A673 (cell line): ENCODE results near the gene NUDT14. TPM values are rescaled to one million over a fixed set of nuclear protein-coding genes. Genes with fewer than 3 reads are reported as not detected.

Experiments used
- BruUV-seq: library from RNA; stranded (reverse); fragments of 400-500 nt; replicated peaks from 2 replicates; lab custom pipeline; 2021; lab: Mats Ljungman, UMichigan
- CTCF ChIA-PET: fragments of 300-600 bp; sonication (Branson Sonifier 250); formaldehyde crosslinking; loops from one replicate; lab custom pipeline; 2022; ENCODE audit warnings: antibody characterized with exemption; lab: Charles Lee
- POLR2A ChIA-PET: fragments of 300-600 bp; sonication (Branson Sonifier 250); formaldehyde crosslinking; loops from one replicate; lab custom pipeline; 2022; ENCODE audit warnings: antibody characterized with exemption; ENCODE audit not compliant: low non-redundant PET; lab: Charles Lee
- DNase-seq: peaks from one replicate; pipeline ENCODE4 v3.0.0-alpha.2; 2015; ENCODE audit warnings: low spot score
- H3K27ac ChIP-seq: fragments of 200-600 bp; sonication (generic); 2 replicates; pipeline ENCODE4 v1.5.1; 2016; ENCODE audit warnings: mixed run types, low read depth, mild to moderate bottlenecking, mixed read lengths, antibody characterized with exemption, low read length; ENCODE audit not compliant: poor library complexity, severe bottlenecking
- H3K27me3 ChIP-seq: fragments of 200-600 bp; sonication (generic); replicated peaks from 2 replicates; pipeline ENCODE4 v1.6.1; 2017; ENCODE audit warnings: mixed run types, low read depth, mild to moderate bottlenecking, mixed read lengths, antibody characterized with exemption, low read length; ENCODE audit not compliant: insufficient read depth, poor library complexity
- H3K36me3 ChIP-seq: fragments of 200-600 bp; sonication (generic); 2 replicates; pipeline ENCODE4 v1.6.1; 2016; ENCODE audit warnings: mixed run types, mild to moderate bottlenecking, mixed read lengths, antibody characterized with exemption, low read length; ENCODE audit not compliant: insufficient read depth, poor library complexity, severe bottlenecking
- H3K4me1 ChIP-seq: fragments of 200-600 bp; sonication (generic); 2 replicates; pipeline ENCODE4 v1.6.1; 2017; ENCODE audit warnings: mixed run types, mild to moderate bottlenecking, mixed read lengths, antibody characterized with exemption, low read length; ENCODE audit not compliant: insufficient read depth, poor library complexity, severe bottlenecking
- H3K4me3 ChIP-seq: fragments of 200-600 bp; sonication (generic); 2 replicates; pipeline ENCODE4 v1.5.1; 2016; ENCODE audit warnings: low read depth, mixed run types, mild to moderate bottlenecking, mixed read lengths, low read length; ENCODE audit not compliant: poor library complexity, severe bottlenecking
- H3K9me3 ChIP-seq: fragments of 200-600 bp; sonication (generic); 2 replicates; pipeline ENCODE4 v1.6.1; 2016; ENCODE audit warnings: mixed run types, low read depth, mild to moderate bottlenecking, mixed read lengths, antibody characterized with exemption, low read length; ENCODE audit not compliant: poor library complexity, severe bottlenecking
- CTCF ChIP-seq: fragments of 300-800, 200-600 bp; sonication (generic); conservative IDR thresholded peaks from 2 replicates; pipeline ENCODE4 v1.5.1; 2017; ENCODE audit warnings: low read depth, mild to moderate bottlenecking, antibody characterized with exemption, low read length, moderate library complexity, mixed read lengths
- EZH2 ChIP-seq: fragments of 200-600 bp; sonication (generic); IDR thresholded peaks from 2 replicates; pipeline ENCODE4 v1.6.1; 2017; ENCODE audit warnings: borderline replicate concordance, low read depth, mild to moderate bottlenecking, mixed read lengths, antibody characterized with exemption, low read length; ENCODE audit not compliant: poor library complexity, severe bottlenecking
- intact Hi-C: fragments of 100-400 bp; cut with micrococcal nuclease; formaldehyde crosslinking; loops from one replicate; pipeline ENCODE4 v1.10.0; 2022; ENCODE audit not compliant: unreplicated experiment
- total RNA-seq: library from RNA; stranded (reverse); gene quantifications from 2 replicates; pipeline ENCODE4 v1.2.3, GENCODE V29; 2021

The NUDT14 gene
- total RNA-seq, 1 experiment from 2014 or later, result 30.8 TPM

GRCh38 chr14:105143451-105144025 is 37.6 kb downstream of the NUDT14 start:
- POLR2A ChIA-PET, result no interaction called here
- peaks cover 7% of the 10 kb centered on the region for H3K9me3 ChIP-seq
- no peaks in the 10 kb centered on the region for H3K4me1 ChIP-seq
- H3K27ac ChIP-seq, result no peak overlapping the region
- no peak for DNase-seq
- H3K4me3 ChIP-seq, result no peak overlapping the region
- peaks cover 6% of the 10 kb centered on the region for H3K36me3 ChIP-seq
- intact Hi-C loops, result no loop called here
- CTCF ChIA-PET, result no interaction called here
- BruUV-seq, result no TSS peak
- no peaks in the 10 kb centered on the region for H3K27me3 ChIP-seq
- TF ChIP-seq CTCF (no peak), EZH2 (no peak)

GRCh38 chr14:105142651-105143450 is 38.3 kb downstream of the NUDT14 start:
- CTCF ChIA-PET, result no interaction called here
- no TSS peak for BruUV-seq
- no peak overlapping the region for H3K27ac ChIP-seq
- H3K27me3 ChIP-seq, result no peaks in the 10 kb centered on the region
- POLR2A ChIA-PET, result no interaction called here
- TF ChIP-seq CTCF (no peak), EZH2 (no peak)
- no peak overlapping the region for H3K4me3 ChIP-seq
- H3K36me3 ChIP-seq, result peaks cover 6% of the 10 kb centered on the region
- H3K9me3 ChIP-seq, result peaks cover 7% of the 10 kb centered on the region
- intact Hi-C loops, result no loop called here
- DNase-seq, result no peak
- no peaks in the 10 kb centered on the region for H3K4me1 ChIP-seq

DNA sequence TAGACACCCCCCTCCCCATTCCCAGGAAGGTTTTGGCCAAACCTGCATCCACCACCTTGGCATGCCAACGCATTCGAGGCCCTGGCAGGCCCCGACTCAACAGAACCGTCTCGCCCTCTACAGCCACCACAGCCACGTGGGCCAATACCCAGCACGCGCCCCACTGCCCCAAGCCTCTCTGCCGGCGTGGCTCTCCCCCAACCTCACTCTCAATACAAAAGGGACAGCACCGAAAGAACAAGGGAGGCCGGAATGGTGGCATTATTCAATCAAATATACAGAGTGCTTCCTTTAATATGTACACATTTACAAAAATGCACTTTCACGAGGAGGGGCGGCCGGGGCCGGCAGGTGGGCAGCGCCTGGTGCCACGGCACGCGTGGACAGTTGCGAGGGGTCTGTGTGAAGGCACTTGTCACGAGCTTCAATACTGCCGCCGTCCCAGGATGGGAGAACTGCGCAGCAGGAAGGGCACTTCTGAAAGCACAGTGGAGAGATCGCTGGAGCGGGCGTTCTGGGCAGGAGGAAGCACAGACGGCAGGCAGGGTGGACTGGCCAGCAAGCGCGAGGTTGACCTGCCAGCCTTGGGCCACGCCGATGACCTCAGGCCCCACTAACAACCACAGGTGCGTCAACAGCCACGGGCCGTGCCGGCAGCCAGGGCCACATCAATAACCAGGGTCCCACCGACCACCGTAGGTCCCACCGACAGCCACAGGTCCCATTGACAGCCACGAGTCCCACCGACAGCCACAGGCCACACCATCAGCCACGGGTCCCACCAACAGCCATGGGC is 39.4 kb downstream of the NUDT14 start:
- intact Hi-C loops, result no loop called here
- no TSS peak for BruUV-seq
- ChIA-PET CTCF (no interaction called here), POLR2A (no interaction called here)
- Histone ChIP-seq H3K9me3 (peaks cover 7% of the 10 kb centered on the region), H3K4me1 (no peaks in the 10 kb centered on the region), H3K36me3 (peaks cover 6% of the 10 kb centered on the region), H3K4me3 (no peak overlapping the region), H3K27ac (no peak overlapping the region), H3K27me3 (no peaks in the 10 kb centered on the region)
- TF ChIP-seq EZH2 (no peak), CTCF (no peak)
- no peak for DNase-seq
